Hepatocyte (in vitro differentiated cells): ENCODE measurements around the gene SLC25A44. TPM values are rescaled to one million over a fixed set of nuclear protein-coding genes. Genes with fewer than 3 reads are reported as not detected.
"Not testable (repeated sequence)": the region's sequence is repeated elsewhere in the genome, so short reads cannot be mapped to it uniquely, and the experiment has no call there.

Experiments
- DNase-seq: peaks from one replicate; pipeline ENCODE4 v3.0.0-alpha.2; 2016; ENCODE audit warnings: low spot score
- H2AFZ ChIP-seq: fragments of 200-600 bp; sonication (generic); 2 replicates; pipeline ENCODE4 v1.6.0; 2016; ENCODE audit warnings: antibody characterized with exemption, mild to moderate bottlenecking
- H3K27ac ChIP-seq: fragments of 200-600 bp; sonication (generic); 2 replicates; pipeline ENCODE4 v1.5.1; 2016; ENCODE audit warnings: mild to moderate bottlenecking
- H3K27me3 ChIP-seq: fragments of 200-600 bp; sonication (generic); 2 replicates; pipeline ENCODE4 v1.6.1; 2016
- H3K36me3 ChIP-seq: fragments of 200-600 bp; sonication (generic); replicated peaks from 2 replicates; pipeline ENCODE4 v1.5.1; 2016; ENCODE audit warnings: low read depth; ENCODE audit not compliant: insufficient read depth
- H3K4me1 ChIP-seq: fragments of 200-600 bp; sonication (generic); 2 replicates; pipeline ENCODE4 v1.5.1; 2016; ENCODE audit warnings: mild to moderate bottlenecking, moderate library complexity; ENCODE audit not compliant: insufficient read depth
- H3K4me2 ChIP-seq: fragments of 200-600 bp; sonication (generic); 2 replicates; pipeline ENCODE4 v1.6.0; 2016
- H3K4me3 ChIP-seq: fragments of 200-600 bp; sonication (generic); 2 replicates; pipeline ENCODE4 v1.5.1; 2016; ENCODE audit warnings: mild to moderate bottlenecking
- H3K79me2 ChIP-seq: fragments of 200-600 bp; sonication (generic); 2 replicates; pipeline ENCODE4 v1.6.0; 2017; ENCODE audit warnings: mild to moderate bottlenecking
- H3K9me2 ChIP-seq: fragments of 200-600 bp; sonication (generic); replicated peaks from 2 replicates; pipeline ENCODE4 v1.6.0; 2017; ENCODE audit warnings: mild to moderate bottlenecking; ENCODE audit not compliant: insufficient read depth
- H3K9me3 ChIP-seq: fragments of 200-600 bp; sonication (generic); 2 replicates; pipeline ENCODE4 v1.5.1; 2016; ENCODE audit warnings: low read depth, mild to moderate bottlenecking
- H4K20me1 ChIP-seq: fragments of 200-600 bp; sonication (generic); 2 replicates; pipeline ENCODE4 v1.6.0; 2016; ENCODE audit warnings: mild to moderate bottlenecking; ENCODE audit not compliant: insufficient read depth, poor library complexity, severe bottlenecking
- CTCF ChIP-seq: fragments of 200-600 bp; sonication (generic); IDR thresholded peaks from 2 replicates; pipeline ENCODE4 v1.5.1; 2016; ENCODE audit warnings: antibody characterized with exemption, mild to moderate bottlenecking; ENCODE audit not compliant: poor library complexity
- EZH2 ChIP-seq: fragments of 200-600 bp; sonication (generic); IDR thresholded peaks from 2 replicates; pipeline ENCODE4 v1.6.1; 2016; ENCODE audit warnings: antibody characterized with exemption, mild to moderate bottlenecking, borderline replicate concordance
- EZH2phosphoT487 ChIP-seq: fragments of 200-600 bp; sonication (generic); IDR thresholded peaks from one replicate; pipeline ENCODE4 v1.6.1; 2018; ENCODE audit warnings: antibody characterized with exemption, mild to moderate bottlenecking, low read depth, moderate library complexity; ENCODE audit not compliant: unreplicated experiment, severe bottlenecking
- WGBS: methylation state at CpG from one replicate; pipeline ENCODE4 v1.1.6; 2016; ENCODE audit warnings: low lambda C conversion rate; ENCODE audit errors: missing lambda C conversion rate; 5-methylcytosine and 5-hydroxymethylcytosine counted together
- polyA plus RNA-seq: library from polyadenylated mRNA; unstranded; fragments of >200 nt; fragmentation: Nextera tagmentation; extraction: Ambion mirVana; gene quantifications from 2 replicates; pipeline ENCODE4 v1.2.1, GENCODE V29; 2016
- total RNA-seq: library from RNA; depleted of rRNA; stranded (reverse); fragments of >200 nt; gene quantifications from 2 replicates; pipeline ENCODE4 v1.2.3, GENCODE V29; 2014

The SLC25A44 gene
- total and polyA plus RNA-seq, 2 experiments from 2014 or later = 16.9 to 19.3 TPM

- 87% methylated on average over 16 of the region's 16 CpGs for WGBS
- Histone ChIP-seq H3K9me3 (no peaks in the 10 kb centered on the region), H3K9me2 (no peaks in the 10 kb centered on the region), H3K4me3 (peak overlapping the region; percentile 60), H2AFZ (no peak overlapping the region), H3K4me2 (peak overlapping the region; percentile 85), H3K27ac (peak overlapping the region; percentile 96), H3K79me2 (peaks cover 52% of the 10 kb centered on the region), H3K27me3 (no peaks in the 10 kb centered on the region), H4K20me1 (no peaks in the 10 kb centered on the region), H3K36me3 (no peaks in the 10 kb centered on the region), H3K4me1 (peaks cover 8% of the 10 kb centered on the region)
- no peak for TF ChIP-seq CTCF
- no peak for TF ChIP-seq EZH2phosphoT487
- TF ChIP-seq EZH2 = no peak
- DNase-seq = no peak
Observed at GRCh38 chr1:156214024-156214748, 20.3 kb downstream of the SLC25A44 start.

- WGBS = 95% methylated on average over 49 of the region's 55 CpGs
- peaks cover 63% of the 10 kb centered on the region for H3K79me2 ChIP-seq
- H3K9me3 ChIP-seq, H4K20me1 ChIP-seq, DNase-seq, H3K36me3 ChIP-seq, H2AFZ ChIP-seq, H3K9me2 ChIP-seq, H3K4me2 ChIP-seq, H3K27ac ChIP-seq, H3K27me3 ChIP-seq, H3K4me1 ChIP-seq, H3K4me3 ChIP-seq: not testable (repeated sequence)
Observed at GRCh38 chr1:156216361-156217086, 22.6 kb downstream of the SLC25A44 start.

- Histone ChIP-seq H3K4me3 (no peak overlapping the region), H3K27me3 (no peaks in the 10 kb centered on the region), H3K4me1 (peaks cover 8% of the 10 kb centered on the region), H4K20me1 (no peaks in the 10 kb centered on the region), H3K9me2 (no peaks in the 10 kb centered on the region), H3K9me3 (no peaks in the 10 kb centered on the region), H3K36me3 (no peaks in the 10 kb centered on the region), H3K27ac (no peak overlapping the region), H3K79me2 (peaks cover 63% of the 10 kb centered on the region), H3K4me2 (no peak overlapping the region), H2AFZ (no peak overlapping the region)
- no peak for TF ChIP-seq CTCF
- TF ChIP-seq EZH2 = no peak
- TF ChIP-seq EZH2phosphoT487 = no peak
- WGBS = 98% methylated on average over 2 of the region's 2 CpGs
- DNase-seq = no peak
Observed at GRCh38 chr1:156217871-156218270, 24.0 kb downstream of the SLC25A44 start.

- Histone ChIP-seq H3K27me3 (no peaks in the 10 kb centered on the region), H3K36me3 (no peaks in the 10 kb centered on the region), H3K4me2 (no peak overlapping the region), H3K9me2 (no peaks in the 10 kb centered on the region), H3K27ac (no peak overlapping the region), H3K9me3 (no peaks in the 10 kb centered on the region), H3K79me2 (peaks cover 45% of the 10 kb centered on the region), H4K20me1 (no peaks in the 10 kb centered on the region), H2AFZ (no peak overlapping the region), H3K4me3 (no peak overlapping the region), H3K4me1 (no peaks in the 10 kb centered on the region)
- 93% methylated on average over 9 of the region's 9 CpGs for WGBS
- TF ChIP-seq CTCF (no peak), EZH2phosphoT487 (no peak), EZH2 (no peak)
- DNase-seq = no peak
Observed at GRCh38 chr1:156220226-156220625, 26.3 kb downstream of the SLC25A44 start.
